B cell (primary cell): ENCODE measurements around the gene TBCCD1. TPM values are rescaled to one million over a fixed set of nuclear protein-coding genes. Genes with fewer than 3 reads are reported as not detected.

Experiments
- ATAC-seq: fragments of 200-7000 bp; cut with Tn5 transposase; one replicate; pipeline ENCODE4 v1.10.0; 2021; ENCODE audit warnings: low read depth, mild to moderate bottlenecking, moderate number of reproducible peaks, moderate library complexity
- CTCF ChIA-PET: fragments of 350-600 bp; sonication (Branson Sonifier 250); formaldehyde crosslinking; loops from one replicate; lab custom pipeline; 2021; ENCODE audit warnings: antibody characterized with exemption, inconsistent platforms; lab: Charles Lee
- POLR2A ChIA-PET: fragments of 350-600 bp; sonication (Branson Sonifier 250); formaldehyde crosslinking; loops from one replicate; lab custom pipeline; 2021; ENCODE audit warnings: antibody characterized with exemption; lab: Charles Lee
- DNase-seq: peaks from one replicate; pipeline ENCODE4 v3.0.0; 2013
- H2AFZ ChIP-seq: 2 replicates; pipeline ENCODE4 v1.6.1; 2012; ENCODE audit warnings: mild to moderate bottlenecking, low read depth, low read length; ENCODE audit not compliant: insufficient read depth, poor library complexity, severe bottlenecking
- H3K27ac ChIP-seq, 2 donors: 1 replicate in 1 of 2; 2 replicates in 1 of 2; pipeline ENCODE4 v1.5.1; 2012 to 2013; ENCODE audit warnings: low read length in 2 of 2, mild to moderate bottlenecking in 2 of 2, moderate library complexity in 1 of 2
- H3K27me3 ChIP-seq, 4 experiments: fragments of 200-600 bp in 1 of 4; sonication (generic) in 1 of 4; replicated peaks in 1 of 4; 1 replicate in 2 of 4; 2 replicates in 2 of 4; pipeline versions ENCODE4 v1.6.1 to v1.7.0; 2013 to 2016; ENCODE audit warnings: low read length in 3 of 4, mild to moderate bottlenecking in 2 of 4, mixed read lengths in 1 of 4, moderate library complexity in 1 of 4; ENCODE audit not compliant: insufficient read depth in 4 of 4, control insufficient read depth in 3 of 4; ENCODE audit errors: control extremely low read depth in 1 of 4
- H3K36me3 ChIP-seq, 2 experiments: replicated peaks in 1 of 2; 1 replicate in 1 of 2; 2 replicates in 1 of 2; pipeline versions ENCODE4 v1.6.1 to v1.7.1; 2013; ENCODE audit warnings: low read length in 1 of 2; ENCODE audit not compliant: insufficient read depth in 2 of 2, control insufficient read depth in 1 of 2; ENCODE audit errors: control extremely low read depth in 1 of 2, extremely low read depth in 1 of 2
- H3K4me1 ChIP-seq, 2 donors: fragments of 200-600 bp in 1 of 2; sonication (generic) in 1 of 2; 1 replicate in 1 of 2; 2 replicates in 1 of 2; pipeline versions ENCODE4 v1.5.1 to v1.6.1; 2013 to 2017; ENCODE audit warnings: low read length in 2 of 2; ENCODE audit not compliant: control insufficient read depth in 2 of 2, insufficient read depth in 2 of 2
- H3K4me2 ChIP-seq: replicated peaks from 2 replicates; pipeline ENCODE3; 2012; ENCODE audit warnings: mild to moderate bottlenecking, low read depth, low read length; ENCODE audit not compliant: poor library complexity, severe bottlenecking
- H3K4me3 ChIP-seq, 5 experiments: fragments of 200-600 bp in 1 of 5; sonication (generic) in 1 of 5; 1 replicate in 3 of 5; 2 replicates in 2 of 5; pipeline versions ENCODE4 v1.5.1 to v1.7.0; 2011 to 2016; ENCODE audit warnings: low read length in 4 of 5, mild to moderate bottlenecking in 4 of 5, low read depth in 2 of 5, control low read depth in 1 of 5, moderate library complexity in 1 of 5; ENCODE audit not compliant: insufficient read depth in 1 of 5; ENCODE audit errors: control extremely low read depth in 1 of 5, extremely low read depth in 1 of 5
- H3K79me2 ChIP-seq: fragments of 200-600 bp; sonication (generic); one replicate; pipeline ENCODE4 v1.6.0; 2016; ENCODE audit warnings: low read length; ENCODE audit not compliant: control insufficient read depth, insufficient read depth
- H3K9ac ChIP-seq: fragments of 200-600 bp; sonication (generic); 2 replicates; pipeline ENCODE4 v1.6.1; 2017; ENCODE audit warnings: mild to moderate bottlenecking, low read length, moderate library complexity
- H3K9me3 ChIP-seq, 3 donors: one replicate each; pipeline versions ENCODE4 v1.6.1 to v1.7.1; 2013; ENCODE audit warnings: low read length in 2 of 3; ENCODE audit not compliant: control insufficient read depth in 2 of 3, insufficient read depth in 1 of 3; ENCODE audit errors: control extremely low read depth in 1 of 3
- H4K20me1 ChIP-seq: 2 replicates; pipeline ENCODE4 v1.6.0; 2012; ENCODE audit warnings: mild to moderate bottlenecking, low read length; ENCODE audit not compliant: insufficient read depth, control insufficient read depth, poor library complexity, severe bottlenecking
- H3K27ac Mint-ChIP-seq: one replicate; pipeline ENCODE4 v1.8.0; 2021; ENCODE audit warnings: mixed read lengths
- H3K27me3 Mint-ChIP-seq: one replicate; pipeline ENCODE4 v1.8.0; 2021; ENCODE audit warnings: mixed read lengths
- H3K4me1 Mint-ChIP-seq: one replicate; pipeline ENCODE4 v1.8.0; 2021; ENCODE audit warnings: mixed read lengths
- H3K4me3 Mint-ChIP-seq: one replicate; pipeline ENCODE4 v1.8.0; 2021; ENCODE audit warnings: mixed read lengths
- H3K9me3 Mint-ChIP-seq: one replicate; pipeline ENCODE4 v1.8.0; 2022; ENCODE audit warnings: mixed read lengths; ENCODE audit not compliant: insufficient read depth
- EZH2 ChIP-seq: IDR thresholded peaks from 2 replicates; pipeline ENCODE4 v1.6.1; 2012; ENCODE audit warnings: borderline replicate concordance, low read depth, mild to moderate bottlenecking, moderate library complexity, low read length; ENCODE audit not compliant: insufficient read depth, poor library complexity, severe bottlenecking
- WGBS: methylation state at CpG from one replicate; pipeline ENCODE4 v1.1.5; 2013; ENCODE audit warnings: missing lambda C conversion rate; ENCODE audit not compliant: insufficient coverage; 5-methylcytosine and 5-hydroxymethylcytosine counted together
- intact Hi-C: fragments of 100-400 bp; cut with micrococcal nuclease; formaldehyde crosslinking; loops from one replicate; pipeline ENCODE4 v1.10.0; 2022
- polyA plus RNA-seq: library from polyadenylated mRNA; depleted of rRNA; stranded (reverse); fragments of >200 nt; gene quantifications from 2 replicates; pipeline ENCODE4 v1.2.3, GENCODE V29; 2012
- total RNA-seq, 2 donors: library from RNA; stranded (reverse); fragments of 120-200 nt in 1 of 2; gene quantifications; 1 replicate in 1 of 2; 2 replicates in 1 of 2; pipeline versions ENCODE4 v1.2.3 to v1.2.4, GENCODE V29; 2013 to 2022
- TF ChIP-seq, protein P1 (sequence below): fragments of 200-600 bp; IDR thresholded peaks from one replicate; pipeline ENCODE4 v1.8.0; 2022; ENCODE audit warnings: antibody characterized with exemption, mild to moderate bottlenecking

TBCCD1 gene
- total and polyA plus RNA-seq, 2 donors (not counting 1 experiment from before 2014, with no cell fraction given): 15.9 to 17.3 TPM

DNA sequence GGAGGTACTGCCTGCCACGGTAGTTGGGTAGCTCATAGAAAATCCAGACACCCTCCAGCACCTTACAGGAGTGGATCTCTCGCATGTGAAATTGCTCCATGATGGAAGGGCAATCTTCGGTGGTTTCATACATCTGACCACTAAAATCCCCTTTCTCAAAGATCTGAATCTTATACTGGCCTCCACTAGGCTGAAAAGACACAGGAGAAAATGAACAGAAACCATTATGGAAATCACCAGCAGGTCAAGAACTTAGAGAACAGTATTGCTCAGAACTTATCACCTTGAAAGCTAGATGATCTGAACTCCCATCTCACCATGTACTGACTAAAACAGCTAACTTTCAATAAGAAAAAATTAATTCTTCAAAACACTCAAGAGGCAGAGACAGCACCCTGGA lies 28.4 kb downstream of the TBCCD1 start:
- CTCF ChIA-PET: interaction anchor here (0.8 to 13.9 kb wide), 25 partner anchors 9 to 595 kb away, joined by 3 to 559 read pairs (median 13); partner anchors contain the start of gene DNAJB11
- Histone ChIP-seq H3K4me1 (peaks cover 22 to 32% of the 10 kb centered on the region in 2 donors), H2AFZ (no peak overlapping the region), H4K20me1 (no peaks in the 10 kb centered on the region), H3K27me3 (peaks cover 0 to 11% (median 5%) of the 10 kb centered on the region in 4 experiments), H3K4me3 (no peak overlapping the region), H3K79me2 (no peaks in the 10 kb centered on the region), H3K9ac (no peak overlapping the region), H3K36me3 (peaks cover 0 to 6% of the 10 kb centered on the region in 2 experiments), H3K4me2 (no peak overlapping the region), H3K9me3 (no peaks in the 10 kb centered on the region), H3K27ac (no peak overlapping the region)
- ATAC-seq (no peak), DNase-seq (no peak)
- intact Hi-C loops: no loop called here
- POLR2A ChIA-PET: interaction anchor here (0.6 to 1.9 kb wide), 3 partner anchors 280 to 431 kb away, joined by 3 to 7 read pairs (median 5); no protein-coding TSS in a partner anchor
- TF ChIP-seq, protein P1, sequence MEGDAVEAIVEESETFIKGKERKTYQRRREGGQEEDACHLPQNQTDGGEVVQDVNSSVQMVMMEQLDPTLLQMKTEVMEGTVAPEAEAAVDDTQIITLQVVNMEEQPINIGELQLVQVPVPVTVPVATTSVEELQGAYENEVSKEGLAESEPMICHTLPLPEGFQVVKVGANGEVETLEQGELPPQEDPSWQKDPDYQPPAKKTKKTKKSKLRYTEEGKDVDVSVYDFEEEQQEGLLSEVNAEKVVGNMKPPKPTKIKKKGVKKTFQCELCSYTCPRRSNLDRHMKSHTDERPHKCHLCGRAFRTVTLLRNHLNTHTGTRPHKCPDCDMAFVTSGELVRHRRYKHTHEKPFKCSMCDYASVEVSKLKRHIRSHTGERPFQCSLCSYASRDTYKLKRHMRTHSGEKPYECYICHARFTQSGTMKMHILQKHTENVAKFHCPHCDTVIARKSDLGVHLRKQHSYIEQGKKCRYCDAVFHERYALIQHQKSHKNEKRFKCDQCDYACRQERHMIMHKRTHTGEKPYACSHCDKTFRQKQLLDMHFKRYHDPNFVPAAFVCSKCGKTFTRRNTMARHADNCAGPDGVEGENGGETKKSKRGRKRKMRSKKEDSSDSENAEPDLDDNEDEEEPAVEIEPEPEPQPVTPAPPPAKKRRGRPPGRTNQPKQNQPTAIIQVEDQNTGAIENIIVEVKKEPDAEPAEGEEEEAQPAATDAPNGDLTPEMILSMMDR: no peak
- no peak for TF ChIP-seq EZH2
- Mint-ChIP-seq H3K4me3 (no peak overlapping the region), H3K27me3 (no peaks in the 10 kb centered on the region), H3K9me3 (no peaks in the 10 kb centered on the region), H3K4me1 (peaks cover 40% of the 10 kb centered on the region), H3K27ac (no peak overlapping the region)
- 89% methylated on average over 3 of the region's 3 CpGs for WGBS
